ENCODE measurements around the gene SHB. TPM values are rescaled to one million over a fixed set of nuclear protein-coding genes. Genes with fewer than 3 reads are reported as not detected.

The SHB gene
- total RNA-seq, 2 donors from 2014 or later: 28.1 to 38.1 TPM

DNA sequence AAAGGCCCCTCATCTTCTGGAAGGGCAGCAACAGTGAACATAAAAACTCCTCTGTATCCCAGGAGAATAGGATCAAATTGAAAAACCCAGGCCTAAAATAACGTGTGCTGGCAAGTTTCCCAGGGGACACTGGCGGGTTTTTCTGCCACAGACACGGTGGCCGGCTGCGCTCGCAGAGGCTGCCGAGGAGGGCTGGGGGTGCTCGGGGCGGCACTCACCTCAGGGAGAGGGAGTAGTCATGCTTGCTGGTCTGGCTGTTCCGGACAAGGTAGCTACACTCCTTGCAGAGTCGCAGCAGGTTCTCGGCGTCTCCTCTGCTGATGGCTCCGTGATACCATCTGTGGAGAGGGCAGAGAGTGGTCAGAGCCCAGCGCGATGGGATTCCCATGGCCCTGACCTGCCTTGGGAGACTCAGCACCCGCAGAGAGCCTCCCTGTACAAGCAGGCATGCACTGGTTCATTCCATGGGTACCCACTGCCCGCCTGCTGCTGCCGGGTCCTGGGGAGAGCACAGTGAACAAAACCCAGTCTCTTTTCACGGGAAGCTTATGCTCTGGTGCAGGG is 120.5 kb downstream of the SHB start:
- no peak overlapping the region for H3K27ac ChIP-seq (ENCODE audit: low read depth, low read length)
- no peaks in the 10 kb centered on the region for H3K9me3 ChIP-seq (ENCODE audit: control insufficient read depth, low read length)
- Mint-ChIP-seq H3K4me3 (no peak overlapping the region), H3K27me3 (ENCODE audit: insufficient read depth) (no peaks in the 10 kb centered on the region), H3K4me1 (no peaks in the 10 kb centered on the region), H3K27ac (no peak overlapping the region), H3K9me3 (no peaks in the 10 kb centered on the region), H3K36me3 (ENCODE audit: low read depth) (peaks cover 86% of the 10 kb centered on the region)
- peaks cover 90% of the 10 kb centered on the region for H3K36me3 ChIP-seq (ENCODE audit: control insufficient read depth, insufficient read depth, low read length)
- H3K9ac ChIP-seq (ENCODE audit: extremely low read depth, low read length, poor library complexity, severe bottlenecking): no peak overlapping the region
- no peak overlapping the region for H3K4me3 ChIP-seq (ENCODE audit: low read length)
- no peaks in the 10 kb centered on the region for H3K27me3 ChIP-seq (ENCODE audit: control insufficient read depth, insufficient read depth, low read length, poor library complexity, severe bottlenecking)
- peaks cover 3% of the 10 kb centered on the region for H3K4me1 ChIP-seq (ENCODE audit: control insufficient read depth, insufficient read depth, low read length)
- 94 to 95% methylated on average over 9 to 20 of the region's 20 CpGs for WGBS, 2 experiments (ENCODE audit: insufficient coverage in 1 of 2, insufficient read length in 1 of 2)
- TF ChIP-seq CTCF (conservative IDR thresholded peaks at IDR 0.05): no peak
- DNase-seq: no peak

GRCh38 chr9:37947977-37948376 is 121.0 kb downstream of the SHB start:
- peaks cover 90% of the 10 kb centered on the region for H3K36me3 ChIP-seq (ENCODE audit: control insufficient read depth, insufficient read depth, low read length)
- no peak overlapping the region for H3K27ac ChIP-seq (ENCODE audit: low read depth, low read length)
- no peak overlapping the region for H3K4me3 ChIP-seq (ENCODE audit: low read length)
- no peak for TF ChIP-seq CTCF (conservative IDR thresholded peaks at IDR 0.05)
- no peak overlapping the region for H3K9ac ChIP-seq (ENCODE audit: extremely low read depth, low read length, poor library complexity, severe bottlenecking)
- no peak overlapping the region for H3K27ac Mint-ChIP-seq
- H3K4me3 Mint-ChIP-seq: no peak overlapping the region
- H3K4me1 ChIP-seq (ENCODE audit: control insufficient read depth, insufficient read depth, low read length): peaks cover 3% of the 10 kb centered on the region
- H3K9me3 Mint-ChIP-seq: no peaks in the 10 kb centered on the region
- peaks cover 81% of the 10 kb centered on the region for H3K36me3 Mint-ChIP-seq (ENCODE audit: low read depth)
- H3K27me3 Mint-ChIP-seq (ENCODE audit: insufficient read depth): no peaks in the 10 kb centered on the region
- no peaks in the 10 kb centered on the region for H3K4me1 Mint-ChIP-seq
- no peaks in the 10 kb centered on the region for H3K9me3 ChIP-seq (ENCODE audit: control insufficient read depth, low read length)
- DNase-seq: no peak
- H3K27me3 ChIP-seq (ENCODE audit: control insufficient read depth, insufficient read depth, low read length, poor library complexity, severe bottlenecking): no peaks in the 10 kb centered on the region
- 96% methylated on average over 9 of the region's 9 CpGs for WGBS, 2 experiments (ENCODE audit: insufficient coverage in 1 of 2, insufficient read length in 1 of 2)

GRCh38 chr9:37947471-37947870 is 121.6 kb downstream of the SHB start:
- 83 to 91% methylated on average over 5 to 7 of the region's 7 CpGs for WGBS, 2 experiments (ENCODE audit: insufficient coverage in 1 of 2, insufficient read length in 1 of 2)
- no peaks in the 10 kb centered on the region for H3K4me1 Mint-ChIP-seq
- no peaks in the 10 kb centered on the region for H3K9me3 ChIP-seq (ENCODE audit: control insufficient read depth, low read length)
- peaks cover 89% of the 10 kb centered on the region for H3K36me3 ChIP-seq (ENCODE audit: control insufficient read depth, insufficient read depth, low read length)
- no peaks in the 10 kb centered on the region for H3K27me3 ChIP-seq (ENCODE audit: control insufficient read depth, insufficient read depth, low read length, poor library complexity, severe bottlenecking)
- H3K4me1 ChIP-seq (ENCODE audit: control insufficient read depth, insufficient read depth, low read length): peaks cover 3% of the 10 kb centered on the region
- H3K27ac Mint-ChIP-seq: no peak overlapping the region
- H3K9me3 Mint-ChIP-seq: no peaks in the 10 kb centered on the region
- no peak for DNase-seq
- no peak overlapping the region for H3K4me3 Mint-ChIP-seq
- no peak overlapping the region for H3K4me3 ChIP-seq (ENCODE audit: low read length)
- no peak overlapping the region for H3K27ac ChIP-seq (ENCODE audit: low read depth, low read length)
- no peak overlapping the region for H3K9ac ChIP-seq (ENCODE audit: extremely low read depth, low read length, poor library complexity, severe bottlenecking)
- no peaks in the 10 kb centered on the region for H3K27me3 Mint-ChIP-seq (ENCODE audit: insufficient read depth)
- no peak for TF ChIP-seq CTCF (conservative IDR thresholded peaks at IDR 0.05)
- H3K36me3 Mint-ChIP-seq (ENCODE audit: low read depth): peaks cover 76% of the 10 kb centered on the region

All from endodermal cell (in vitro differentiated cells).